Caco-2 (cell line): Measurements from ENCODE around the gene S100A2. TPM values are rescaled to one million over a fixed set of nuclear protein-coding genes. Genes with fewer than 3 reads are reported as not detected.

Experiments
- BruUV-seq: library from RNA; stranded (reverse); fragments of 400-500 nt; replicated peaks from 2 replicates; lab custom pipeline; 2021; lab: Mats Ljungman, UMichigan
- CTCF ChIA-PET: fragments of 300-600 bp; sonication (Branson Sonifier 250); formaldehyde crosslinking; loops from one replicate; lab custom pipeline; 2022; ENCODE audit warnings: antibody characterized with exemption; lab: Charles Lee
- POLR2A ChIA-PET: fragments of 300-600 bp; sonication (Branson Sonifier 250); formaldehyde crosslinking; loops from one replicate; lab custom pipeline; 2022; ENCODE audit warnings: antibody characterized with exemption; lab: Charles Lee
- DNase-seq, 2 experiments: peaks; one replicate each; pipeline versions ENCODE4 v3.0.0 to v3.0.0-alpha.2; 2020 to 2022
- H3K27me3 ChIP-seq: replicated peaks from 2 replicates; pipeline ENCODE4 v1.6.0; 2011; ENCODE audit warnings: low read length; ENCODE audit not compliant: control insufficient read depth, insufficient read depth
- H3K36me3 ChIP-seq: 2 replicates; pipeline ENCODE4 v1.5.1; 2011; ENCODE audit warnings: low read length; ENCODE audit not compliant: control insufficient read depth, insufficient read depth
- H3K4me1 ChIP-seq: fragments of 250-450 bp; sonication (Bioruptor Pico); 2 replicates; pipeline ENCODE4 v1.5.1; 2020; ENCODE audit warnings: mild to moderate bottlenecking
- H3K4me3 ChIP-seq: 2 replicates; pipeline ENCODE4 v1.5.1; 2011; ENCODE audit warnings: low read depth, mild to moderate bottlenecking, control low read depth, low read length
- H3K9me3 ChIP-seq: fragments of 250-450 bp; sonication (Bioruptor Pico); 2 replicates; pipeline ENCODE4 v1.5.1; 2020; ENCODE audit warnings: mild to moderate bottlenecking, moderate library complexity
- H3K27ac Mint-ChIP-seq: one replicate; pipeline ENCODE4 v1.8.0; 2022; ENCODE audit warnings: mixed read lengths; ENCODE audit not compliant: unreplicated experiment
- H3K27me3 Mint-ChIP-seq: one replicate; pipeline ENCODE4 v1.8.0; 2022; ENCODE audit warnings: mixed read lengths; ENCODE audit not compliant: insufficient read depth, unreplicated experiment
- H3K36me3 Mint-ChIP-seq: one replicate; pipeline ENCODE4 v1.8.0; 2022; ENCODE audit warnings: mild to moderate bottlenecking, mixed read lengths; ENCODE audit not compliant: insufficient read depth, unreplicated experiment
- H3K4me1 Mint-ChIP-seq: one replicate; pipeline ENCODE4 v1.8.0; 2022; ENCODE audit warnings: low read depth, mixed read lengths; ENCODE audit not compliant: unreplicated experiment
- H3K4me3 Mint-ChIP-seq: one replicate; pipeline ENCODE4 v1.8.0; 2022; ENCODE audit warnings: mild to moderate bottlenecking, moderate library complexity, mixed read lengths; ENCODE audit not compliant: unreplicated experiment
- H3K9me3 Mint-ChIP-seq: one replicate; pipeline ENCODE4 v1.8.0; 2022; ENCODE audit warnings: mixed read lengths; ENCODE audit not compliant: unreplicated experiment
- intact Hi-C: fragments of 100-400 bp; cut with micrococcal nuclease; formaldehyde crosslinking; loops from one replicate; pipeline ENCODE4 v1.10.0; 2022; ENCODE audit not compliant: unreplicated experiment
- total RNA-seq: library from RNA; stranded (reverse); gene quantifications from 2 replicates; pipeline ENCODE4 v1.2.3, GENCODE V29; 2022
- TF ChIP-seq, protein P1 (sequence below), 2 experiments: fragments of 200-600 bp in 1 of 2; IDR thresholded peaks; 1 replicate in 1 of 2; 2 replicates in 1 of 2; pipeline versions ENCODE4 v1.5.1 to v1.8.0; 2011 to 2022; ENCODE audit warnings: antibody characterized with exemption in 1 of 2, control low read depth in 1 of 2, inconsistent platforms in 1 of 2, low read depth in 1 of 2, low read length in 1 of 2, mild to moderate bottlenecking in 1 of 2, moderate library complexity in 1 of 2; ENCODE audit not compliant: insufficient read depth in 1 of 2, severe bottlenecking in 1 of 2, unreplicated experiment in 1 of 2

The S100A2 gene
- total RNA-seq, 1 experiment from 2014 or later = 2.4 TPM

- no peaks in the 10 kb centered on the region for H3K9me3 Mint-ChIP-seq
- ChIA-PET POLR2A (interaction anchor here (0.6 kb wide), 2 partner anchors 97 to 173 kb away, joined by 3 read pairs; no protein-coding TSS in a partner anchor), CTCF (interaction anchor here (1.1 kb wide), 1 partner anchor 17 kb away, joined by 5 read pairs; the partner anchor contains the start of gene S100A13)
- intact Hi-C loops = no loop called here
- peaks cover 80% of the 10 kb centered on the region for H3K36me3 Mint-ChIP-seq
- H3K4me3 ChIP-seq = peak overlapping the region; percentile 73
- peak overlapping the region; percentile 56 for H3K27ac Mint-ChIP-seq
- H3K4me3 Mint-ChIP-seq = peak overlapping the region; percentile 74
- no peak for DNase-seq
- peaks cover 45% of the 10 kb centered on the region for H3K4me1 Mint-ChIP-seq
- no TSS peak for BruUV-seq
- TF ChIP-seq, protein P1, sequence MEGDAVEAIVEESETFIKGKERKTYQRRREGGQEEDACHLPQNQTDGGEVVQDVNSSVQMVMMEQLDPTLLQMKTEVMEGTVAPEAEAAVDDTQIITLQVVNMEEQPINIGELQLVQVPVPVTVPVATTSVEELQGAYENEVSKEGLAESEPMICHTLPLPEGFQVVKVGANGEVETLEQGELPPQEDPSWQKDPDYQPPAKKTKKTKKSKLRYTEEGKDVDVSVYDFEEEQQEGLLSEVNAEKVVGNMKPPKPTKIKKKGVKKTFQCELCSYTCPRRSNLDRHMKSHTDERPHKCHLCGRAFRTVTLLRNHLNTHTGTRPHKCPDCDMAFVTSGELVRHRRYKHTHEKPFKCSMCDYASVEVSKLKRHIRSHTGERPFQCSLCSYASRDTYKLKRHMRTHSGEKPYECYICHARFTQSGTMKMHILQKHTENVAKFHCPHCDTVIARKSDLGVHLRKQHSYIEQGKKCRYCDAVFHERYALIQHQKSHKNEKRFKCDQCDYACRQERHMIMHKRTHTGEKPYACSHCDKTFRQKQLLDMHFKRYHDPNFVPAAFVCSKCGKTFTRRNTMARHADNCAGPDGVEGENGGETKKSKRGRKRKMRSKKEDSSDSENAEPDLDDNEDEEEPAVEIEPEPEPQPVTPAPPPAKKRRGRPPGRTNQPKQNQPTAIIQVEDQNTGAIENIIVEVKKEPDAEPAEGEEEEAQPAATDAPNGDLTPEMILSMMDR (IDR thresholded peaks at IDR 0.05; ENCODE audit: insufficient read depth in 1 of 2, low read depth in 1 of 2, low read length in 1 of 2, severe bottlenecking in 1 of 2, unreplicated experiment in 1 of 2) = no peak
- H3K4me1 ChIP-seq = peaks cover 58% of the 10 kb centered on the region
- H3K36me3 ChIP-seq = peaks cover 8% of the 10 kb centered on the region
- H3K27me3 ChIP-seq = no peaks in the 10 kb centered on the region
- H3K27me3 Mint-ChIP-seq = no peaks in the 10 kb centered on the region
- no peaks in the 10 kb centered on the region for H3K9me3 ChIP-seq
These were observed 45.2 kb upstream of the S100A2 start for GRCh38 chr1:153610811-153611301.

DNA sequence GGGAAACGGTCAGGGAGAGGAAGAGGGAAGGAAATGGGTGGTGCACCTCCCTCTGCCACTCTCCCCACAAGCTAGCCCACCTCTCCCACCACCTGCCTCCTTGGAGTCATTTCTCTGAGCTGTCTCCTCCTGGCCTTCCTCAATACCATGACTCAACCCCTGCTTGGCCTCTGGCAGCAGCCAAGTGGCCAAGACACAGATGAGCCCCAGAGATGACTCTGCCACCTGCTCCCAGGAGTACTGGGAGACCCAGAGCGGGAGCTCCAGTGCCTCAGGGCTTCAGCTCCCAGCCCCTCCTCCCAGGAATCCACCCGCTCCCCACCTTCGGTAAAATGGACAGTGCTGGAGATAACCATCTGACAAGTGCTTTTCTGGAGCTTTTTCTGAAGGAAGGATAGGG is 44.7 kb upstream of the S100A2 start:
- no peaks in the 10 kb centered on the region for H3K27me3 ChIP-seq
- no peaks in the 10 kb centered on the region for H3K27me3 Mint-ChIP-seq
- peaks cover 8% of the 10 kb centered on the region for H3K36me3 ChIP-seq
- H3K9me3 Mint-ChIP-seq = no peaks in the 10 kb centered on the region
- ChIA-PET POLR2A (interaction anchor here (0.6 kb wide), 1 partner anchor 96 kb away, joined by 3 read pairs; no protein-coding TSS in a partner anchor), CTCF (no interaction called here)
- DNase-seq = peak in 1 of 2 experiments; percentile 58
- H3K4me1 Mint-ChIP-seq = peaks cover 45% of the 10 kb centered on the region
- peaks cover 59% of the 10 kb centered on the region for H3K4me1 ChIP-seq
- peaks cover 80% of the 10 kb centered on the region for H3K36me3 Mint-ChIP-seq
- no peak overlapping the region for H3K4me3 ChIP-seq
- peak overlapping the region; percentile 56 for H3K27ac Mint-ChIP-seq
- peak overlapping the region; percentile 74 for H3K4me3 Mint-ChIP-seq
- no peaks in the 10 kb centered on the region for H3K9me3 ChIP-seq
- intact Hi-C loops = no loop called here
- no TSS peak for BruUV-seq
- TF ChIP-seq, protein P1 (IDR thresholded peaks at IDR 0.05; ENCODE audit: insufficient read depth in 1 of 2, low read depth in 1 of 2, low read length in 1 of 2, severe bottlenecking in 1 of 2, unreplicated experiment in 1 of 2) = no peak

DNA sequence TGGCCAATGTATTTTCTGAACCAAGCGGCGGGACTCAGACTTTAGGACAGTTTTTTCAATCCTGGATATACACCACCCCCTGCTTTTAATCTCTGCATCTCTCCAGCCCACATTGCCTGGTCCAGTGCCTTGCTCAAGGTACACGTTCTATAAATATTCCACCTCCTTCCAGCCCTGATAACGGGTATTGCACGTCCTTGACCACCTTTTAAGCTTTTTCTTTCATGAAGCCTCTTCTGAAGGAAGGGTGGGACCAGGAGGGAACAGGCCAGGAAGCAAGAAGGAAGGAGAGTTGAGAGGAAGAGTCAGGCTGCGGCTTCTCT is 43.9 kb upstream of the S100A2 start:
- Mint-ChIP-seq H3K4me3 (peak overlapping the region; percentile 74), H3K27ac (peak overlapping the region; percentile 56), H3K4me1 (peaks cover 42% of the 10 kb centered on the region), H3K27me3 (no peaks in the 10 kb centered on the region), H3K9me3 (no peaks in the 10 kb centered on the region), H3K36me3 (peaks cover 82% of the 10 kb centered on the region)
- H3K9me3 ChIP-seq = no peaks in the 10 kb centered on the region
- CTCF ChIA-PET = no interaction called here
- no peaks in the 10 kb centered on the region for H3K27me3 ChIP-seq
- no peak overlapping the region for H3K4me3 ChIP-seq
- intact Hi-C loops = no loop called here
- BruUV-seq = TSS peak; percentile 30
- TF ChIP-seq, protein P1 (IDR thresholded peaks at IDR 0.05; ENCODE audit: insufficient read depth in 1 of 2, low read depth in 1 of 2, low read length in 1 of 2, severe bottlenecking in 1 of 2, unreplicated experiment in 1 of 2) = no peak
- no peak for DNase-seq
- H3K36me3 ChIP-seq = peaks cover 8% of the 10 kb centered on the region
- H3K4me1 ChIP-seq = peaks cover 61% of the 10 kb centered on the region
- POLR2A ChIA-PET = no interaction called here
